ENCODE results near the gene OR10J1.

Gene OR10J1

GRCh38 chr1:159473335-159473734 lies 33.8 kb downstream of the OR10J1 start:
- no peak overlapping the region for H3K4me3 ChIP-seq (ENCODE audit: low read depth, low read length)
- no peak for DNase-seq (ENCODE audit: low read depth, low spot score)
- ChIA-PET CTCF (no interaction called here), POLR2A (no interaction called here)
- no peak for TF ChIP-seq CTCF (IDR thresholded peaks at IDR 0.05; ENCODE audit: insufficient read depth, low read length, missing control alignments)

- DNase-seq (ENCODE audit: low read depth, low spot score), result no peak
- no peak for TF ChIP-seq CTCF (IDR thresholded peaks at IDR 0.05; ENCODE audit: insufficient read depth, low read length, missing control alignments)
- CTCF ChIA-PET, result no interaction called here
- POLR2A ChIA-PET, result no interaction called here
- no peak overlapping the region for H3K4me3 ChIP-seq (ENCODE audit: low read depth, low read length)
Observed at GRCh38 chr1:159474926-159475325, 35.4 kb downstream of the OR10J1 start.

GRCh38 chr1:159483501-159483900 lies 44.0 kb downstream of the OR10J1 start:
- ChIA-PET CTCF (no interaction called here), POLR2A (no interaction called here)
- TF ChIP-seq CTCF (IDR thresholded peaks at IDR 0.05; ENCODE audit: insufficient read depth, low read length, missing control alignments), result no peak
- no peak overlapping the region for H3K4me3 ChIP-seq (ENCODE audit: low read depth, low read length)
- no peak for DNase-seq (ENCODE audit: low read depth, low spot score)

Data from AG04449 (cell line).